Glomerular endothelial cell (primary cell): ENCODE data around the gene EEIG2. TPM values are rescaled to one million over a fixed set of nuclear protein-coding genes. Genes with fewer than 3 reads are reported as not detected.

Experiments used
- DNase-seq: peaks from one replicate; pipeline ENCODE4 v3.0.0-alpha.2; 2011; ENCODE audit warnings: low read depth, low spot score; ENCODE audit errors: extremely low read depth
- total RNA-seq: library from RNA; depleted of rRNA; stranded (reverse); fragments of >200 nt; gene quantifications from 2 replicates; pipeline ENCODE4 v1.2.3, GENCODE V29; 2015

Gene EEIG2
- total RNA-seq, 1 donor from 2014 or later: 2.8 TPM

DNA sequence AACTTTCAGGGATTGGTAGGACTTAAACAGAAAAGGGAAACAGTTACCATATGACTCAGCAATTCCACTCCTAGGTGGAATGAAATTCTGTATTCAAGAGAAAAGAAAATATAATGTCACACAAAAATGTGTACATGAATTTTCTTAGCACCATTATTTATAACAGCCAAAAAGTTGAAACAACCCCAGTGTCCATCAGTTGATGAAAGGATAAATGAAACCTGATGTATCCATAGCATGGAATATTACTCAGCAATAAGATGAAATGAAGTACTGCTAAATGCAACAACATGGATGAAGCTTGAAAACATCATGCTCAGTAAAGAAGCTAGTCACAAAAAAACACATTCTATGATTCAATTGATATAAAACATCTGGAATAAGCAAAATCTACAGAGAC lies 15.5 kb downstream of the EEIG2 start:
- no peak for DNase-seq

DNA sequence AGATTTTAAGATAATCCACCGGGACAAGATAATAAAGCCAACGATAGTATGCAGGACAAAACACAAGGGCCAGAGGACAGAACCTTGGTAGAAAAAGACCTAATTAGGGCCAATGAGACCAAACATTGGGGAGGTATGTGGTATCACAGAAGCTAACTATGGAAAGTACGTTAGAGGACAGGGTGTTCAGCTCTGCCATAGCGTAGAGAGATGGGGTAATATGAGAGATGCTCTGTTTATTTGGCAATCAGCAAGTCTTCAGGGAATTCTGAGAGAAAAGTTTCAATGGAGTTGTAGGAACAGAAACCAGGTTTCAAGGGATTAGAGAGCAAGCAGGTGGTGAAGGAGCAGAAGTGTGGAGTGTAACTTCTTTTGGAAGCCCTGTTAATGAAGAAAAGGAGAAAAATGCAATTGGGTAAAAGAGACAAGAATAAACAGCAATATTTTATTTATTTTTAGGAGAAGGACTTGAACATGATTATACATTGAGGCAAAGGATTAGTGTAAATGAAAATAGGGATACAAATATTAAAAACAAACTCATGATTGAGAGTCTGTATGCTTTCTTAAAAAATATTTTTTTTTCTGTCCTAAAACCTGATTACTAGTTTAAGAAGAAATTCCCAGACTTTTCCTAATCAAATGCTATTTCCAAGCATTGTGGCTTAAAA lies 24.0 kb downstream of the EEIG2 start:
- no peak for DNase-seq

DNA sequence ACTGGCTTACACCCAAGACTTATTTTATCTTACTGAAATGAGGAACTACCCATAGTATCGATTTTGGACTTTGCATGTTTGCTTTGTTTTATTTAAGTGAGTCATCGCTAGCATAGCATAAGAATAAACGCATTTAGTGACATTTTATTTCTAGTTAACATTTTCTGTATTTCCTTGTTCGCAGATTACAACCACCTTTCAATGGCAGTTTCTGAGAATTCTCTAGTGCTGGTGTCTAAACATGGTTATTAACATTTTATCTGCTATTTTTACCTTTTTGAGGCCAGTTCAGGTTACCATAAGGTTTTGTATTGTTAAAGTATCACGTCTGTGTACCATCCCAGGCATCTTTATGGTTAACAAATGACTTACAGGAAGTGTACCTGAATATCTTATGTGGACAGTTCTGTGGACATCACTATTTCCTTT lies 24.5 kb downstream of the EEIG2 start:
- DNase-seq: no peak

DNA sequence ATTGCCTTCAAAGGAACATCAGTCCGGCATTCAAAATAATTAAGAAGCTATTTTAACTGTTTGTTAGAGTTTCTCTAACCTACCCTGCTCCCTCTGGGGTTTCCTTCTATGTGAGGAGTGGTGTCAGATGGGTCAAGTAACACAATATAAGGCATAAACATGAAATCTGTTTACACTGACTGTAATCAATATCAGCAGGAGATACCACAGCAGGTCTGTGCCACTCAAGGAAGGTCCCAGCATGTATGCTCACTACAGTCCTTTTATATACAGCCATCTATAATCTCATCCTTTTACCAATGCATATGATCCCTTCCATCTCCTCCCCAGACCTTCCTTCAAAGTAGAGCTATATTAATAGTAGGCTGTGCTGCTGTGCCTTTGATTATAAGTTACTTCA lies 25.4 kb downstream of the EEIG2 start:
- no peak for DNase-seq

DNA sequence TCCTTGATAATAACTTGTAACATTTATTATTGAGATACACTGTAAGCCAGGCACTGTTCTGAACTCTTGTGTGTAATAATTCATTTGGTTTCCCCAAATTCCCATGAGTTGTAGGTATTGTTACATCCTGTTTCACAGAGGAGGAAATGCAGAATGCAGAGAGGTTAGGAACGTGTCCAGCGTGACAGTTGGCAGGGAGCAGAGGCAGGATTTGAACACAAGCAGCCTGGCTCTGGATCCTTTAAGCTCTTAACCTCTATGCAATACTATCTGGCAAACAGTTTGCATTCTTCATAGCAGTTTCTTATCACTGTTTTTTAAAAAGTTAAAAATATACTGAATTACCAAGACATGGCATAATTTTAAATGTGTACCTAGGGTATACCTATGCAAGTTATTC lies 30.5 kb downstream of the EEIG2 start:
- DNase-seq: no peak

DNA sequence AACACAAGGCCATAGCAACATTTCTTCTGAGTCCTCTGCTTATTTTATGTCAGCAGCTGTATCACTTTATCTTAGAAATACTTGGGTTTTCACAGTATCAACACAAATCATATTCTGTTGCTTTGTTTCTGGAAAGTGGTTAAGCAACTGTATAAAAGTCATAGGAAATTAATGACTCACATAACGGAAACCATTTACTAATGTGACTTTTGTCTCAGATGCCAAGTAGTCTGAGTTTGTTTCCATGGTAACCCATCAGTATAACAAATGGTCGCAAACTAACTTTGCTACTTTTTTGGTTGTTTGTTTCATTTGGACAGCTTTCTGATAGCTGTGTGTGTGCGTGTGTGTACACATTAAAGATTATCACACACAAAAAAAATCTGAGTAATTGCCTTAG lies 31.1 kb downstream of the EEIG2 start:
- peak; percentile 98 for DNase-seq

DNA sequence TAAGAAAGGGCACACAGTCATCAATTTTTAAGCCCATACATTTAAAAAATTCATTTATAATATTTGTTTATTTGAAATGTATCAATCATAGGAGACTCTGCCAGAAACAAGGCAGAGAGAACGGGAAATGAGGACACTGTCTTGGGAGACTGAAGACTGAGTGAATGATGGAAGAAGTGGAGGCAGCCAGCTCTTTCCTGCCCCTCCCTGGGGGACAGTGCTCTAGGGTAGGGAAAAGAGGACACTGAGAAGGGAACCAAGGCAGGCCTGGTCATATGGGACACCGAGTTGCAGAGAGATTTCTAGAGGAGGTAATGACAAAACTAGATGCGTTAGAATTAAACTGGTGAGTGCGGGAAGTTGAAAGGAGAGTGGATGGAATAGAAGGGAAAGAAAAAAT lies 31.6 kb downstream of the EEIG2 start:
- no peak for DNase-seq

DNA sequence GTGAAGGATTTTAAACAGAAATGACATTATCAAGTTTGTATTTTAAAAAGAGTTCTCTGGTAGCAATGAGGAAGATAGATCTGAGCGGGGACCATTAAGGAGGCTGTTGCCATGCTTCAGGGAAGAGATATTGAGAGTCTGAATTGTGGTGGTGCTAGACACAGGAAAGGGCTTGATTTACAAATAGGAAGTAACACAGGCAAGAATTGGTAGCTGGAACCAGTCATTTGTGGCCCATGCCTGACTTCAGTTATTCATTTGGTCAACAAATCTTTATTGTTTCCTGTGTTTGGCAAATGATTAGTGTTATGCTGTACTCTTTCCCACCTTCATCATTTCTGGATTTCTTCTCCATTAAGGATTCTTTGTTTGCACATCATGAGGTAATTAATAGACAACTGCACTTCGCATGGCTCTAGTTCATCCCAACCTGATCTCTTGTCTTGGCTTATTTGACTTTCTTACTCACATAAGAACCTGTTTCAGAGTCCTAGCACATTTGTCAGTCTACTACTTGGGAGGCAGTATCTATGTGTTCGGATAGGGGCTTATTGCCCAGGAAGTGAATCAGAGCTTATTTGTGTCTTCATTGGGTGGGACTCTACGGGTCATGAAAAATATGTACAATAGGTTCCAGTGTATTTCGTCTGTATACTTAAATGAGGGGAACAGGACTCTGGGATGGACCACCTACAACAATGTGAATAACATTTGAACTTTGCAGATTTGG lies 32.3 kb downstream of the EEIG2 start:
- DNase-seq: no peak

DNA sequence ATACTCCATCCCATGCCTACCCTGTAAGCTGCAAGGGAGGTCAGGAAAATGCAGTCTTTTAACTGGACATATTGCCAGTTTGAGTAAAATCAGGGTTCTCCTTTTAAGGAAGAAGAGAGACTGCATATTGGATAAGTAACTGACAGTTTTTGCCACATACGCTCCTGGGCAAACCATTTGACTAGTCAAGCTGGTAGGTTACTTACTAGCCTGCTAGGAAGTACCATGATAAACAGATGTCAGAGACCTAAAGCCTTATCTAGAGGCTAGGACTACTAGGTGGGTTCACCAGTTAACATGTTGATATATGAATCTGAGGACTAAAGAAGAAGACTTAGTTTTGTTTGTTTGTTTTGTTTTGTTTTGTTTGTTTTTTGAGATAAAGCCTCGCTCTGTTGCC lies 33.5 kb downstream of the EEIG2 start:
- DNase-seq: no peak

DNA sequence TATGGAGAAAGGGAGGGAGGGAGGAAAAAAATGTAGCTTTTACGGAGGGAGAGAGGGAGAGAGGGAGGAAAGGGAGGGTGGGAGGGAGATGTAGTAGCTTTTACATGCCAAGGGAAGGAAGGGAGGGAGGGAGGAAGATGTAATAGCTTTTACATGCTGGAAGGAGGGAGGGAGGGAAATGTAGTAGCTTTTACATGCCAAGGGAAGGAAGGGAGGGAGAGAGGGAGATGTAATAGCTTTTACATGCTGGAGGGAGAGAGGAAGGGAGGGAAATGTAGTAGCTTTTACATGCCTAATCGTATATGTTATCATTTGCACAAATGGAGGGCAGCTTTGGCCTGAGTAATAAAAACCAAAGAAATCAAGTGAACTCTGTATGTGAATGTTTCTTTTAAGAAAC lies 35.6 kb downstream of the EEIG2 start:
- no peak for DNase-seq

DNA sequence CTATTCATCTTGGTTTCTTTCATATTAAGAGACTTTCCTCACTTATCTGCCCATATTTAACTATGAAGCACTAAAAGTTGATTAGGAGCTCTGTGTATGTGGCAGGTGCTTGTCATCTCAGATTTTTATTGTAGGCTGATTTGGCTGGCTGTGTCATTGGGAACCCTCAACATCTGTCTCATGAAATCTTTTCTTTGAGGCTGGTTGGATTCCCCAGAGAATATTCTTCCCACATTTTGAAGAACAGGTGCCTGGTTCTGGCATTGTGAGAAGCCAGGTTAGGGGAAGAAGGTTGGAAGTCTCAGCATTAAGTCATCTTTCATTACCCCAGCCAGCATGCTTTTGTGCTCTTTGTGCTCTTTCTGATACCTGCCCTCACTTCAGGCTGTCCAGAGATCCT lies 37.1 kb downstream of the EEIG2 start:
- DNase-seq: no peak

DNA sequence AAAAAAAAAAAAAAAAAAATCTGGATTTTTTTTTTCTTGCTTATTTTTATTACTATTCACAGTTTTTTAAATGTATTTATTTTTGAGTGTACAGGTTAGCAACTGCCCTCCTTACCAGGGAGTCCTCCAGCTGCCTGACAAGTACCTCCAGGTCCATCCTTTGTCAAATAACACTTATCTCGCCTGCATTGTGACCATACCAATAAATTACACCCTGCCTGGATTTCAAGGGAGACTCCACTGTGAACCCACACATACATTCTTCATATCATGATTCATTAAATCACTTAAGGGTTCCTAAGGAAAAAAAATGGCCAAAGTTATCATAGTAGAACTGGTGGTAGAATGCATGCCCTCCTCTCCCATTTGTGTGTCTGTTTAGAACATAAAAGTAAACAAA lies 38.4 kb downstream of the EEIG2 start:
- no peak for DNase-seq

DNA sequence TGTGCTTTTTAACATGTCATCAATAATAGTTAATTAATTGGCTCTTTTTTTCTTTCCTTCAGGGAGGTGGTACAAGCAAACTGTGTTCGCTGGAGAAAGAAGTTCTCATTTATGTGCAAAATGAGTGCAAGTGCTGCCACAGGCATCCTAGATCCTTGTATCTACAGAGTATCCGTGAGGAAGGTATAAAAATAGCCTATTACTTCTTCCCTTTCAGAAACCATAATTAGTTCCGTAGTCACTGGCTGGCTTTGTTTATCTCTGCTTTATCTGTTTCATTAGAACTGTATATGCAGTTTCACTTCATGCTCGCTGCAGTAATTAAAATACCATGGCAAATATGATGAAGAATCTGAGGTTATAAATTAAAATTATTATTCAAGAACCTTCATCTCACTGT lies 40.6 kb downstream of the EEIG2 start:
- DNase-seq: no peak

DNA sequence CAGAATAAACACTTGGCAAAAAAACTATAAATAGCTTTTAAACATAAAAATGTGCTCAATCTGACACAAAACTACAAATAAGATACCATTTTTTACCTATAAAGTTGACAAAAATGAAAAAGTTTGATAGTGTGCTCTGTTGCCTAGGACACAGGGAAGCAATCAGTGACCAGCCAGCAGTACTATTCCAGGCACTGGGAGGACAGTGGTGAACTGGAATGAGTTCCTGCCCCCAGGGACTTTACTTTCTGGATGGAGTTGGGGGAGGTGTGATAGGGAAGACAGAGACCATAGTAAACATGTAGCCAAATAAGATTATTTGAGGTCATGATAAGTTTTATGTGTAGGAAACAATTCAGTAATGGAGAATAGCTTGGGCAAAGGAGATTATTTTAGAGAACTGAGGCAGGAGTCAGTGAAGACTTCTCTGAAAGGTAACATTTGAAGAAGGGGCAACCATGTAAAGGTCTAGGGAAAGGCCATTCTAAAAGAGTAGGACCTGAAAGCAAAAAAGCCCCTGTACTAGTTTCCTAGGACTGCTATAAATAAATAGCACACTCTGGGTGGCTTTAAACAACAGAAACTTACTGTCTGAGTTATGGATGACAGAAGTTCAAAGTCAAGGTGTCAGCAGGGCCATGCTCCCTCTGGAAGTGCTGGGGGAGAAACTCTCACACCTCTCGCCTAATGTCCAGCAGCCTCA lies 42.0 kb downstream of the EEIG2 start:
- no peak for DNase-seq

DNA sequence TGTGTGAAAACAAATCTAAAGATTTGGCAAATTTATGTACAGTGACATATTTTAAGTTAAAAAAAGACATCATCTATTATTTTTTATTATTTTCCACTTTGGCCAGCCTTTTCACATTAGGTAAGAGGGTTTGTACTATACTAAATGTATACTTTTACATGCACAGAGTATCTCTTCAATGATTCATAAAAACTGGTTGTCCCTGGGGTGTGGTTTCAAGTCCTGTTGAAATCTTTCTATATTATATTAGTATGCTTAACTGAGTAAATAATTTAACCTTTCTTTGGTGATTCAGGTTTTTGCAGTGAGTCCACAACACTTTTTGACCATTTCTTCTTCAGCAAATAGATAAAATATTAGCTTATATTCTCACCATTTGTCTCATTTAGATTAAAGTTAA lies 45.7 kb downstream of the EEIG2 start:
- DNase-seq: no peak

DNA sequence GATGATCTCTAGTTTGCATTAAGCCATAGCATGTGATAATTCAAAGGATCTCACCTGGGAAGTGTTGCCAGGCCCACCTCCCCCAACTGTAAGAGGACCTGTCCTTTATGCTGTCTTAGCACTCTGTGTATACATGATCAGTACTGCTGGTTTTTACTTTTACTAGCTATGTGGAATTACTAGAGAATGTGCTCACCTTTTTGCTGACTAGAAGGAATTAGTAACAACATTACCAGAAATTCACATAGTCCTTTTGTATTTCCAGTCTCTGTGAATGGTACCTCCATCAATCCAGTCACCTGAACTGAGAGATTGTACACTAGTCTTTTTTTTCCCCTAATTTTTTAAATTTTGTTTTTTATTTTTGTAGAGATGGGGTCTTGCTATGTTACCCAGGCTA lies 46.6 kb downstream of the EEIG2 start:
- no peak for DNase-seq

DNA sequence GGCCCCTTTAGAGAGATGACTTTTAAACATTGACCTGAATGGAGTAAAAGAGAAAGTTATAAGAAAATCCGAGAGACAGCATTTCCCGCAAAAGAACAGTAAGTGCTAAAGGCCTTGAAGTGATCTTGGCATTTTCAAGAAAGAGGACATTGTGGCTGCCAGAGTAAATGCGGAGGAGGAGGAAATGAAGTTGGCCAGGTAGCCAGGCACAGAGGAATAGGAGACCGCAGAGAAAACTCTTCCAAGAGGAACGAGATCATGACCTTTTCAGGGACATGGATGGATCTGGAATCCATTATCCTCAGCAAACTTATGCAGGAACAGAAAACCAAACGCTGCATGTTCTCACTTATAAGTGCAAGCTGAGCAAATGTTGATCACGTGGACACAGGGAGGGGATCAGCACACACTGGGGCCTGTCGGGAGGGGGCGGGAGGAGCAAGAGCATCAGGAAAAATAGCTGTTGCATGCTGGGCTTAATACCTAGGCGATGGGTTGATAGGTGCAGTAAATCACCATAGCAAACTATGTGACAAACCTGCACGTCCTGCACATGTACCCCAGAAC lies 49.7 kb downstream of the EEIG2 start:
- no peak for DNase-seq

Other genes starting within 250 kb of the EEIG2 start
- gene NBPF6, start 109.8 kb upstream of the EEIG2 start, total RNA-seq: not detected in 2 replicates
- 2.7 and 3.0 TPM in 2 replicates for gene HENMT1, start 101.0 kb downstream of the EEIG2 start, total RNA-seq
- gene PRPF38B, start 132.2 kb downstream of the EEIG2 start, total RNA-seq: 9.3 and 23.1 TPM in 2 replicates
- not detected in 2 replicates for gene FNDC7, start 152.8 kb downstream of the EEIG2 start, total RNA-seq
- 33.7 and 44.6 TPM in 2 replicates for gene STXBP3, start 186.6 kb downstream of the EEIG2 start, total RNA-seq